Measurements from ENCODE around the gene NEK6. TPM values are rescaled to one million over a fixed set of nuclear protein-coding genes. Genes with fewer than 3 reads are reported as not detected.

Gene NEK6
- total and polyA plus RNA-seq, 2 of the 8 experiments (the other 6 are each of a cell fraction or from before 2014, with no cell fraction given): 17.7 to 19.7 TPM

- TF ChIP-seq, protein P1, sequence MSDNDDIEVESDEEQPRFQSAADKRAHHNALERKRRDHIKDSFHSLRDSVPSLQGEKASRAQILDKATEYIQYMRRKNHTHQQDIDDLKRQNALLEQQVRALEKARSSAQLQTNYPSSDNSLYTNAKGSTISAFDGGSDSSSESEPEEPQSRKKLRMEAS (IDR thresholded peaks at IDR 0.05): no peak
- TF ChIP-seq PHF8 (conservative IDR thresholded peaks at IDR 0.05; ENCODE audit: low read depth, low read length) (no peak), SP1 (IDR thresholded peaks at IDR 0.05; ENCODE audit: low read depth, low read length) (no peak), BACH1 (IDR thresholded peaks at IDR 0.05; ENCODE audit: low read length) (no peak)
Measured at GRCh38 chr9:124334568-124335319, 77.0 kb downstream of the NEK6 start (continued).

Data from H1 (cell line).